H9 (cell line): ENCODE measurements around the gene METRNL. TPM values are rescaled to one million over a fixed set of nuclear protein-coding genes. Genes with fewer than 3 reads are reported as not detected.
A peak's percentile ranks its signal among the peaks of the same experiment; 100 is the strongest.

Experiments used
- DNase-seq: peaks from one replicate; pipeline ENCODE4 v3.0.0-alpha.2; 2017
- H2AFZ ChIP-seq: one replicate; pipeline ENCODE4 v1.6.1; 2013; ENCODE audit warnings: mild to moderate bottlenecking, low read length, control low read depth, moderate library complexity
- H2AK5ac ChIP-seq: 2 replicates; pipeline ENCODE4 v1.6.1; 2013; ENCODE audit warnings: low read length, control low read depth, mixed read lengths; ENCODE audit not compliant: insufficient read length
- H2BK120ac ChIP-seq: one replicate; pipeline ENCODE4 v1.6.1; 2013; ENCODE audit warnings: low read depth, mild to moderate bottlenecking, low read length, control low read depth, inconsistent platforms; ENCODE audit not compliant: poor library complexity, severe bottlenecking
- H2BK12ac ChIP-seq: 2 replicates; pipeline ENCODE4 v1.6.1; 2013; ENCODE audit warnings: low read length, control low read depth, mixed read lengths, low read depth; ENCODE audit not compliant: insufficient read length
- H2BK15ac ChIP-seq: 2 replicates; pipeline ENCODE4 v1.6.1; 2013; ENCODE audit warnings: low read depth, low read length, control low read depth
- H2BK20ac ChIP-seq: one replicate; pipeline ENCODE4 v1.6.1; 2013; ENCODE audit warnings: low read depth, mild to moderate bottlenecking, low read length, control low read depth, inconsistent platforms; ENCODE audit not compliant: poor library complexity, severe bottlenecking
- H2BK5ac ChIP-seq: 2 replicates; pipeline ENCODE4 v1.6.1; 2013; ENCODE audit warnings: low read length, control low read depth, mixed read lengths; ENCODE audit not compliant: insufficient read length
- H3K14ac ChIP-seq: 2 replicates; pipeline ENCODE4 v1.6.1; 2013; ENCODE audit warnings: low read length, control low read depth; ENCODE audit not compliant: insufficient read depth
- H3K18ac ChIP-seq: 2 replicates; pipeline ENCODE4 v1.6.1; 2013; ENCODE audit warnings: low read depth, mild to moderate bottlenecking, mixed read lengths, low read length, control low read depth; ENCODE audit not compliant: insufficient read length
- H3K23ac ChIP-seq: 2 replicates; pipeline ENCODE4 v1.6.1; 2013; ENCODE audit warnings: low read length, control low read depth, mixed read lengths, low read depth; ENCODE audit not compliant: insufficient read length
- H3K23me2 ChIP-seq: 2 replicates; pipeline ENCODE4 v1.6.1; 2013; ENCODE audit warnings: low read depth, mild to moderate bottlenecking, mixed read lengths, low read length, control low read depth; ENCODE audit not compliant: insufficient read length, poor library complexity, severe bottlenecking
- H3K27ac ChIP-seq: 2 replicates; pipeline ENCODE4 v1.5.1; 2013; ENCODE audit warnings: low read length, control low read depth, mixed read lengths, low read depth; ENCODE audit not compliant: insufficient read length
- H3K27me3 ChIP-seq: 2 replicates; pipeline ENCODE4 v1.6.1; 2013; ENCODE audit warnings: low read length, control low read depth, inconsistent platforms; ENCODE audit not compliant: insufficient read depth
- H3K4ac ChIP-seq: 2 replicates; pipeline ENCODE4 v1.6.1; 2013; ENCODE audit warnings: low read depth, mild to moderate bottlenecking, control low read depth, inconsistent platforms, low read length, moderate library complexity
- H3K4me1 ChIP-seq: 2 replicates; pipeline ENCODE4 v1.6.1; 2013; ENCODE audit warnings: low read length, control low read depth, inconsistent platforms; ENCODE audit not compliant: insufficient read depth
- H3K4me2 ChIP-seq: 2 replicates; pipeline ENCODE4 v1.6.1; 2013; ENCODE audit warnings: low read length, control low read depth, mixed read lengths; ENCODE audit not compliant: insufficient read length, insufficient read depth
- H3K56ac ChIP-seq: 2 replicates; pipeline ENCODE4 v1.6.1; 2013; ENCODE audit warnings: low read depth, mild to moderate bottlenecking, mixed read lengths, low read length, control low read depth; ENCODE audit not compliant: insufficient read length
- H3K79me1 ChIP-seq: 2 replicates; pipeline ENCODE4 v1.6.1; 2013; ENCODE audit warnings: low read depth, mild to moderate bottlenecking, moderate library complexity, low read length, control low read depth, inconsistent platforms; ENCODE audit not compliant: insufficient read depth, poor library complexity, severe bottlenecking
- H3K79me2 ChIP-seq: 2 replicates; pipeline ENCODE4 v1.6.1; 2013; ENCODE audit warnings: low read length, control low read depth, inconsistent platforms; ENCODE audit not compliant: insufficient read depth
- H3K9ac ChIP-seq: 2 replicates; pipeline ENCODE4 v1.6.1; 2013; ENCODE audit warnings: low read length, control low read depth, mixed read lengths; ENCODE audit not compliant: insufficient read length; ENCODE audit errors: extremely low read depth
- H3K9me3 ChIP-seq: one replicate; pipeline ENCODE4 v1.6.1; 2013; ENCODE audit warnings: low read depth, low read length, inconsistent platforms; ENCODE audit not compliant: control insufficient read depth
- H3T11ph ChIP-seq: one replicate; pipeline ENCODE4 v1.6.1; 2013; ENCODE audit warnings: mild to moderate bottlenecking, low read length, control low read depth, inconsistent platforms
- H4K20me1 ChIP-seq: one replicate; pipeline ENCODE4 v1.6.1; 2013; ENCODE audit not compliant: control insufficient read depth, insufficient read length, insufficient read depth
- H4K5ac ChIP-seq: 2 replicates; pipeline ENCODE4 v1.6.1; 2013; ENCODE audit warnings: low read depth, mild to moderate bottlenecking, mixed read lengths, low read length, control low read depth; ENCODE audit not compliant: insufficient read length
- H4K8ac ChIP-seq: replicated peaks from 2 replicates; pipeline ENCODE4 v1.6.1; 2013; ENCODE audit warnings: low read length, control low read depth, mixed read lengths, low read depth; ENCODE audit not compliant: insufficient read length
- H4K91ac ChIP-seq: 2 replicates; pipeline ENCODE4 v1.6.1; 2013; ENCODE audit warnings: low read depth, mild to moderate bottlenecking, moderate library complexity, mixed read lengths, low read length, control low read depth; ENCODE audit not compliant: insufficient read length
- H3K27ac Mint-ChIP-seq, 3 experiments: 2 replicates in 2 of 3; 3 replicates in 1 of 3; pipeline ENCODE4 v1.8.0; 2020 to 2021; ENCODE audit warnings: mixed read lengths in 3 of 3, mild to moderate bottlenecking in 1 of 3, moderate library complexity in 1 of 3
- H3K27me3 Mint-ChIP-seq: 2 replicates; pipeline ENCODE4 v1.8.0; 2021; ENCODE audit warnings: low read depth, mild to moderate bottlenecking, moderate library complexity, mixed read lengths
- H3K36me3 Mint-ChIP-seq, 3 experiments: 2 replicates in 2 of 3; 3 replicates in 1 of 3; pipeline ENCODE4 v1.8.0; 2020 to 2021; ENCODE audit warnings: low read depth in 3 of 3, mixed read lengths in 3 of 3; ENCODE audit not compliant: insufficient read depth in 1 of 3
- H3K4me1 Mint-ChIP-seq, 2 experiments: 2 replicates each; pipeline ENCODE4 v1.8.0; 2020; ENCODE audit warnings: mixed read lengths in 2 of 2
- H3K4me3 Mint-ChIP-seq, 2 experiments: 2 replicates in 1 of 2; 3 replicates in 1 of 2; pipeline ENCODE4 v1.8.0; 2020 to 2021; ENCODE audit warnings: mild to moderate bottlenecking in 2 of 2, mixed read lengths in 2 of 2, moderate library complexity in 1 of 2
- H3K9me3 Mint-ChIP-seq, 2 experiments: 2 replicates in 1 of 2; 3 replicates in 1 of 2; pipeline ENCODE4 v1.8.0; 2020; ENCODE audit warnings: mild to moderate bottlenecking in 2 of 2, mixed read lengths in 2 of 2, moderate library complexity in 1 of 2
- WGBS: extraction: QIAGEN DNeasy Blood & Tissue Kit; methylation state at CpG from one replicate; pipeline ENCODE4 v1.1.7; 2013; ENCODE audit warnings: missing lambda C conversion rate, low lambda C conversion rate, mixed read lengths; ENCODE audit not compliant: insufficient read length; ENCODE audit errors: extremely low coverage; 5-methylcytosine and 5-hydroxymethylcytosine counted together
- total RNA-seq: library from RNA; stranded (reverse); gene quantifications from 2 replicates; pipeline ENCODE4 v1.2.1, GENCODE V29; 2021
- TF ChIP-seq, protein P1 (sequence below): fragments of 200-600 bp; sonication (generic); conservative IDR thresholded peaks from 3 replicates; pipeline ENCODE4 v1.8.0; 2021; ENCODE audit warnings: antibody characterized with exemption, mild to moderate bottlenecking

The METRNL gene
- total RNA-seq, 1 experiment from 2014 or later = 21.4 TPM

DNA sequence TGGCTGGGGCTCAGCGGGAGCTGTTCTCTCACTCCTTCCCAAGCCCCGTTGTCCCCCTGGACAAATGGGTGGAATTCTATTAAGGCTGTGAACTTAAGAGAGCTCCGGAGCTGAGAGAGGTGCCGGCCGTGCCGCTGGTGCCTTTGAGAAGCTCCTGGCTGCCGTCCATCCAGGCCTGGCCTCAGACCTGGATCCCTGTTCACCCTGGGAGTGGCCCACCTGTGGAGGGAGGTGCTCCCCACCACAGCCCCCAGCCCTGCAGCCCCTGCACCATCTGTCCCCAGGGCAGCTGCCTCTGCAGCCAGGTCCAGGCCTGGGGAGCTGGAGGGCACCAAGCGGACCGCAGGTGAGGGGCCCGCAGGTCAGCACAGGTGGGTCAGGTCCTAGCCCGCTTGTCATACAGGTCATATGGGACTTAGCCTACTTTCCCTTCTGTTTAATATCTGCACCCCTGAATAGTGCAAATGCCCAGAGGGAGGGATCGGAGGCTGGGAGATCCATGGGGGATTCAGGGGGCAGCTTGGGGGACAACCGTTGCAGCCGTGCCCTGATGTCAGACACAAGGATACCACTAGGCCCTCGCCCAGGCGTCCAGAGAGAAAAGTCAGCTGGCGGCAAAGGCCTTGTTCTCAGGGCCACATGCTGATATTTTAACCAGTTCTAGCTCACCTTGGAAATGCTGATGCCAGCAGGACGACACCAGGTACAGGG is 15.2 kb upstream of the METRNL start:
- 0 out of 2 replicates have a peak overlapping the region, but pooled peaks have one; percentile 7 for H2BK15ac ChIP-seq
- Mint-ChIP-seq H3K9me3 (peaks cover 0 to 2% of the 10 kb centered on the region in 2 experiments; a peak in 1 of 5 replicates), H3K27me3 (no peaks in the 10 kb centered on the region; the same call in none of the 2 replicates), H3K36me3 (no peaks in the 10 kb centered on the region), H3K4me3 (no peak overlapping the region), H3K27ac (no peak overlapping the region), H3K4me1 (0 out of 4 replicates have a peak, but pooled peaks cover 0 to 5% of the 10 kb centered on the region in 2 experiments)
- no peak overlapping the region for H3K4me2 ChIP-seq
- H3K14ac ChIP-seq = no peak overlapping the region; the same call in 1 of the 2 replicates
- no peaks in the 10 kb centered on the region for H3K4me1 ChIP-seq
- H3K79me2 ChIP-seq = no peaks in the 10 kb centered on the region
- no peak overlapping the region for H2AK5ac ChIP-seq
- no peaks in the 10 kb centered on the region for H4K20me1 ChIP-seq
- DNase-seq = peak; percentile 30
- H3K9me3 ChIP-seq = no peaks in the 10 kb centered on the region
- H3K23me2 ChIP-seq = no peaks in the 10 kb centered on the region
- no peak overlapping the region for H3T11ph ChIP-seq
- H3K27me3 ChIP-seq = no peaks in the 10 kb centered on the region
- no peak overlapping the region for H2AFZ ChIP-seq
- H2BK120ac ChIP-seq = no peak overlapping the region
- no peak overlapping the region for H3K9ac ChIP-seq
- no peaks in the 10 kb centered on the region for H3K79me1 ChIP-seq
- no peak overlapping the region for H3K56ac ChIP-seq
- no peak overlapping the region for H3K23ac ChIP-seq
- H4K91ac ChIP-seq = no peak overlapping the region
- H4K5ac ChIP-seq = no peak overlapping the region
- no peak overlapping the region for H2BK20ac ChIP-seq
- H2BK5ac ChIP-seq = no peak overlapping the region
- H2BK12ac ChIP-seq = no peak overlapping the region
- whole genome bisulfite sequencing = no CpG with 5 or more reads among the region's 18 CpGs
- no peak overlapping the region for H3K27ac ChIP-seq
- no peak overlapping the region for H3K18ac ChIP-seq
- H4K8ac ChIP-seq = no peak overlapping the region
- H3K4ac ChIP-seq = no peak overlapping the region
- TF ChIP-seq, protein P1, sequence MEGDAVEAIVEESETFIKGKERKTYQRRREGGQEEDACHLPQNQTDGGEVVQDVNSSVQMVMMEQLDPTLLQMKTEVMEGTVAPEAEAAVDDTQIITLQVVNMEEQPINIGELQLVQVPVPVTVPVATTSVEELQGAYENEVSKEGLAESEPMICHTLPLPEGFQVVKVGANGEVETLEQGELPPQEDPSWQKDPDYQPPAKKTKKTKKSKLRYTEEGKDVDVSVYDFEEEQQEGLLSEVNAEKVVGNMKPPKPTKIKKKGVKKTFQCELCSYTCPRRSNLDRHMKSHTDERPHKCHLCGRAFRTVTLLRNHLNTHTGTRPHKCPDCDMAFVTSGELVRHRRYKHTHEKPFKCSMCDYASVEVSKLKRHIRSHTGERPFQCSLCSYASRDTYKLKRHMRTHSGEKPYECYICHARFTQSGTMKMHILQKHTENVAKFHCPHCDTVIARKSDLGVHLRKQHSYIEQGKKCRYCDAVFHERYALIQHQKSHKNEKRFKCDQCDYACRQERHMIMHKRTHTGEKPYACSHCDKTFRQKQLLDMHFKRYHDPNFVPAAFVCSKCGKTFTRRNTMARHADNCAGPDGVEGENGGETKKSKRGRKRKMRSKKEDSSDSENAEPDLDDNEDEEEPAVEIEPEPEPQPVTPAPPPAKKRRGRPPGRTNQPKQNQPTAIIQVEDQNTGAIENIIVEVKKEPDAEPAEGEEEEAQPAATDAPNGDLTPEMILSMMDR = no peak
